ENCODE data around the gene OCA2. TPM values are rescaled to one million over a fixed set of nuclear protein-coding genes. Genes with fewer than 3 reads are reported as not detected.

The OCA2 gene
- total and polyA plus RNA-seq, 2 donors from 2014 or later, result 0.45 to 2.5 TPM

- H3K36me3 ChIP-seq (ENCODE audit: control insufficient read depth in 2 of 3, insufficient read depth in 3 of 3, low read length in 3 of 3), result no peaks in the 10 kb centered on the region
- no peak overlapping the region for H3K27ac ChIP-seq (ENCODE audit: low read depth in 2 of 2, low read length in 2 of 2)
- DNase-seq (peak in 2 of 5 donors; percentile 10 to 16), FAIRE-seq (no peak)
- no peak overlapping the region for H3K9ac ChIP-seq (ENCODE audit: low read length in 3 of 3)
- no peaks in the 10 kb centered on the region for H3K27me3 ChIP-seq (ENCODE audit: control insufficient read depth, insufficient read depth, low read length)
- no peak for TF ChIP-seq CTCF (IDR thresholded peaks at IDR 0.05; ENCODE audit: borderline replicate concordance, extremely low read depth, insufficient read depth)
- H3K4me3 ChIP-seq (ENCODE audit: low read length in 3 of 3), result no peak overlapping the region
- intact Hi-C loops (cut with DNase I), result no loop called here
- no peaks in the 10 kb centered on the region for H3K9me3 ChIP-seq (ENCODE audit: control insufficient read depth in 2 of 3, insufficient read depth in 1 of 3, low read length in 3 of 3)
- H3K4me1 ChIP-seq (ENCODE audit: control insufficient read depth in 2 of 3, insufficient read depth in 2 of 3, low read depth in 1 of 3, low read length in 3 of 3), result no peaks in the 10 kb centered on the region
Measured at GRCh38 chr15:27867861-27868260, 231.3 kb downstream of the OCA2 start.

- FAIRE-seq, result no peak
- TF ChIP-seq CTCF (IDR thresholded peaks at IDR 0.05; ENCODE audit: borderline replicate concordance, extremely low read depth, insufficient read depth), result no peak
- no peak for DNase-seq
Measured at GRCh38 chr15:27866505-27867165, 232.5 kb downstream of the OCA2 start.

GRCh38 chr15:27865926-27866325, 233.2 kb downstream of the OCA2 start:
- DNase-seq (peak in 1 of 5 donors; percentile 15), FAIRE-seq (no peak)
- H3K27me3 ChIP-seq (ENCODE audit: control insufficient read depth, insufficient read depth, low read length), result no peaks in the 10 kb centered on the region
- H3K4me1 ChIP-seq (ENCODE audit: control insufficient read depth in 2 of 3, insufficient read depth in 2 of 3, low read depth in 1 of 3, low read length in 3 of 3), result no peaks in the 10 kb centered on the region
- H3K36me3 ChIP-seq (ENCODE audit: control insufficient read depth in 2 of 3, insufficient read depth in 3 of 3, low read length in 3 of 3), result no peaks in the 10 kb centered on the region
- intact Hi-C loops (cut with DNase I), result no loop called here
- no peaks in the 10 kb centered on the region for H3K9me3 ChIP-seq (ENCODE audit: control insufficient read depth in 2 of 3, insufficient read depth in 1 of 3, low read length in 3 of 3)
- H3K4me3 ChIP-seq (ENCODE audit: low read length in 3 of 3), result no peak overlapping the region
- no peak for TF ChIP-seq CTCF (IDR thresholded peaks at IDR 0.05; ENCODE audit: borderline replicate concordance, extremely low read depth, insufficient read depth)
- H3K27ac ChIP-seq (ENCODE audit: low read depth in 2 of 2, low read length in 2 of 2), result no peak overlapping the region
- no peak overlapping the region for H3K9ac ChIP-seq (ENCODE audit: low read length in 3 of 3)

More at GRCh38 chr15:27866505-27867165, 232.5 kb downstream of the OCA2 start:
- H3K9me3 ChIP-seq (ENCODE audit: control insufficient read depth in 2 of 3, insufficient read depth in 1 of 3, low read length in 3 of 3), result no peaks in the 10 kb centered on the region
- H3K4me1 ChIP-seq (ENCODE audit: control insufficient read depth in 2 of 3, insufficient read depth in 2 of 3, low read depth in 1 of 3, low read length in 3 of 3), result no peaks in the 10 kb centered on the region
- no peak overlapping the region for H3K4me3 ChIP-seq (ENCODE audit: low read length in 3 of 3)
- intact Hi-C loops (cut with DNase I), result no loop called here
- no peaks in the 10 kb centered on the region for H3K27me3 ChIP-seq (ENCODE audit: control insufficient read depth, insufficient read depth, low read length)
- H3K9ac ChIP-seq (ENCODE audit: low read length in 3 of 3), result no peak overlapping the region
- no peaks in the 10 kb centered on the region for H3K36me3 ChIP-seq (ENCODE audit: control insufficient read depth in 2 of 3, insufficient read depth in 3 of 3, low read length in 3 of 3)
- no peak overlapping the region for H3K27ac ChIP-seq (ENCODE audit: low read depth in 2 of 2, low read length in 2 of 2)
